Immature natural killer cell (primary cell): ENCODE measurements around the gene GMDS. TPM values are rescaled to one million over a fixed set of nuclear protein-coding genes. Genes with fewer than 3 reads are reported as not detected.

Experiments
- DNase-seq, 3 donors: peaks; one replicate each; pipeline ENCODE4 v3.0.0; 2022; ENCODE audit warnings: mixed read lengths in 1 of 3
- H3K27ac Mint-ChIP-seq, 6 donors: one replicate each; pipeline ENCODE4 v1.8.0; 2020; ENCODE audit warnings: mixed read lengths in 6 of 6, mild to moderate bottlenecking in 5 of 6, inconsistent platforms in 4 of 6, moderate library complexity in 3 of 6
- H3K27me3 Mint-ChIP-seq, 3 donors: one replicate each; pipeline ENCODE4 v1.8.0; 2020 to 2021; ENCODE audit warnings: low read depth in 3 of 3, mild to moderate bottlenecking in 3 of 3, mixed read lengths in 3 of 3, moderate library complexity in 3 of 3, inconsistent platforms in 1 of 3
- H3K36me3 Mint-ChIP-seq, 3 donors: one replicate each; pipeline ENCODE4 v1.8.0; 2020; ENCODE audit warnings: mixed read lengths in 3 of 3, inconsistent platforms in 2 of 3, mild to moderate bottlenecking in 2 of 3
- H3K4me1 Mint-ChIP-seq, 2 donors: one replicate each; pipeline ENCODE4 v1.8.0; 2020; ENCODE audit warnings: inconsistent platforms in 2 of 2, mild to moderate bottlenecking in 2 of 2, mixed read lengths in 2 of 2, moderate library complexity in 1 of 2
- H3K4me3 Mint-ChIP-seq, 5 donors: one replicate each; pipeline ENCODE4 v1.8.0; 2020; ENCODE audit warnings: mild to moderate bottlenecking in 5 of 5, mixed read lengths in 5 of 5, inconsistent platforms in 3 of 5, moderate library complexity in 3 of 5
- H3K9me3 Mint-ChIP-seq, 6 donors: one replicate each; pipeline ENCODE4 v1.8.0; 2020; ENCODE audit warnings: mild to moderate bottlenecking in 6 of 6, mixed read lengths in 6 of 6, inconsistent platforms in 4 of 6, moderate library complexity in 3 of 6
- polyA plus RNA-seq, 3 donors: library from polyadenylated mRNA; unstranded; fragments of 300-500 nt; fragmentation: Illumina TruSeq; gene quantifications; one replicate each; pipeline ENCODE4 v1.2.3, GENCODE V29; 2021

The GMDS gene
- polyA plus RNA-seq, 3 donors from 2014 or later, result 14.1 to 25.4 (median 22.5) TPM

GRCh38 chr6:1814279-1814678 is 431.1 kb downstream of the GMDS start:
- H3K4me1 Mint-ChIP-seq, result no peaks in the 10 kb centered on the region
- H3K27ac Mint-ChIP-seq, result no peak overlapping the region
- no peaks in the 10 kb centered on the region for H3K9me3 Mint-ChIP-seq
- no peak for DNase-seq
- H3K4me3 Mint-ChIP-seq, result no peak overlapping the region
- H3K27me3 Mint-ChIP-seq, result peaks cover 2 to 5% (median 4%) of the 10 kb centered on the region in 3 donors
- H3K36me3 Mint-ChIP-seq, result no peaks in the 10 kb centered on the region

- H3K4me3 Mint-ChIP-seq, result no peak overlapping the region
- no peaks in the 10 kb centered on the region for H3K36me3 Mint-ChIP-seq
- H3K27ac Mint-ChIP-seq, result no peak overlapping the region
- H3K4me1 Mint-ChIP-seq, result no peaks in the 10 kb centered on the region
- H3K9me3 Mint-ChIP-seq, result no peaks in the 10 kb centered on the region
- H3K27me3 Mint-ChIP-seq, result peaks cover 0 to 5% (median 2%) of the 10 kb centered on the region in 3 donors
- no peak for DNase-seq
Measured at GRCh38 chr6:1812487-1812886, 432.9 kb downstream of the GMDS start.

GRCh38 chr6:1812034-1812433 is 433.4 kb downstream of the GMDS start:
- Mint-ChIP-seq H3K9me3 (no peaks in the 10 kb centered on the region), H3K4me3 (no peak overlapping the region), H3K4me1 (no peaks in the 10 kb centered on the region), H3K27ac (no peak overlapping the region), H3K36me3 (no peaks in the 10 kb centered on the region), H3K27me3 (peaks cover 0 to 5% (median 2%) of the 10 kb centered on the region in 3 donors)
- no peak for DNase-seq

- Mint-ChIP-seq H3K9me3 (no peaks in the 10 kb centered on the region), H3K36me3 (no peaks in the 10 kb centered on the region), H3K4me1 (no peaks in the 10 kb centered on the region), H3K4me3 (no peak overlapping the region), H3K27me3 (peaks cover 0 to 5% (median 2%) of the 10 kb centered on the region in 3 donors), H3K27ac (no peak overlapping the region)
- DNase-seq, result no peak
Measured at GRCh38 chr6:1810880-1811279, 434.5 kb downstream of the GMDS start.

- H3K36me3 Mint-ChIP-seq, result no peaks in the 10 kb centered on the region
- peaks cover 0 to 5% (median 2%) of the 10 kb centered on the region in 3 donors for H3K27me3 Mint-ChIP-seq
- no peak overlapping the region for H3K27ac Mint-ChIP-seq
- no peak for DNase-seq
- no peaks in the 10 kb centered on the region for H3K9me3 Mint-ChIP-seq
- H3K4me1 Mint-ChIP-seq, result no peaks in the 10 kb centered on the region
- no peak overlapping the region for H3K4me3 Mint-ChIP-seq
Measured at GRCh38 chr6:1809291-1809988, 436.0 kb downstream of the GMDS start.

- Mint-ChIP-seq H3K36me3 (no peaks in the 10 kb centered on the region), H3K27ac (no peak overlapping the region), H3K27me3 (peaks cover 0 to 7% (median 0%) of the 10 kb centered on the region in 3 donors), H3K4me1 (no peaks in the 10 kb centered on the region), H3K4me3 (no peak overlapping the region), H3K9me3 (no peaks in the 10 kb centered on the region)
- DNase-seq, result no peak
Measured at GRCh38 chr6:1806935-1807334, 438.5 kb downstream of the GMDS start.

- Mint-ChIP-seq H3K4me3 (no peak overlapping the region), H3K27ac (no peak overlapping the region), H3K27me3 (peaks cover 0 to 5% (median 2%) of the 10 kb centered on the region in 3 donors), H3K9me3 (no peaks in the 10 kb centered on the region), H3K36me3 (no peaks in the 10 kb centered on the region), H3K4me1 (no peaks in the 10 kb centered on the region)
- no peak for DNase-seq
Measured at GRCh38 chr6:1802491-1803395, 442.7 kb downstream of the GMDS start.

- Mint-ChIP-seq H3K4me3 (no peak overlapping the region), H3K27me3 (peaks cover 0 to 8% (median 2%) of the 10 kb centered on the region in 3 donors), H3K36me3 (no peaks in the 10 kb centered on the region), H3K27ac (no peak overlapping the region), H3K9me3 (no peaks in the 10 kb centered on the region), H3K4me1 (no peaks in the 10 kb centered on the region)
- DNase-seq, result no peak
Measured at GRCh38 chr6:1801401-1801800, 444.0 kb downstream of the GMDS start.

GRCh38 chr6:1800845-1801244 is 444.6 kb downstream of the GMDS start:
- Mint-ChIP-seq H3K36me3 (no peaks in the 10 kb centered on the region), H3K9me3 (no peaks in the 10 kb centered on the region), H3K4me3 (no peak overlapping the region), H3K27me3 (peaks cover 0 to 8% (median 4%) of the 10 kb centered on the region in 3 donors), H3K4me1 (no peaks in the 10 kb centered on the region), H3K27ac (no peak overlapping the region)
- DNase-seq, result no peak

- Mint-ChIP-seq H3K4me3 (no peak overlapping the region), H3K27ac (no peak overlapping the region), H3K4me1 (no peaks in the 10 kb centered on the region), H3K27me3 (peaks cover 0 to 8% (median 5%) of the 10 kb centered on the region in 3 donors), H3K9me3 (no peaks in the 10 kb centered on the region), H3K36me3 (no peaks in the 10 kb centered on the region)
- no peak for DNase-seq
Measured at GRCh38 chr6:1798965-1799325, 446.5 kb downstream of the GMDS start.

GRCh38 chr6:1798303-1798964 is 447.0 kb downstream of the GMDS start:
- Mint-ChIP-seq H3K27ac (no peak overlapping the region), H3K27me3 (peaks cover 0 to 10% (median 5%) of the 10 kb centered on the region in 3 donors), H3K4me3 (no peak overlapping the region), H3K36me3 (no peaks in the 10 kb centered on the region), H3K9me3 (no peaks in the 10 kb centered on the region), H3K4me1 (no peaks in the 10 kb centered on the region)
- DNase-seq, result no peak

- Mint-ChIP-seq H3K27ac (no peak overlapping the region), H3K4me3 (no peak overlapping the region)
Measured at GRCh38 chr6:1797801-1798200, 447.6 kb downstream of the GMDS start.

GRCh38 chr6:1796706-1797529 is 448.5 kb downstream of the GMDS start:
- no peaks in the 10 kb centered on the region for H3K4me1 Mint-ChIP-seq
- H3K9me3 Mint-ChIP-seq, result no peaks in the 10 kb centered on the region
- H3K27ac Mint-ChIP-seq, result no peak overlapping the region
- DNase-seq, result no peak
- peaks cover 0 to 10% (median 5%) of the 10 kb centered on the region in 3 donors for H3K27me3 Mint-ChIP-seq
- H3K36me3 Mint-ChIP-seq, result peaks cover 0 to 4% (median 0%) of the 10 kb centered on the region in 3 donors
- H3K4me3 Mint-ChIP-seq, result no peak overlapping the region

More at GRCh38 chr6:1797801-1798200, 447.6 kb downstream of the GMDS start:
- Mint-ChIP-seq H3K9me3 (no peaks in the 10 kb centered on the region), H3K36me3 (peaks cover 0 to 3% (median 0%) of the 10 kb centered on the region in 3 donors), H3K27me3 (peaks cover 0 to 11% (median 5%) of the 10 kb centered on the region in 3 donors), H3K4me1 (no peaks in the 10 kb centered on the region)
- no peak for DNase-seq
